ENCODE measurements around the gene VGLL4. TPM values are rescaled to one million over a fixed set of nuclear protein-coding genes. Genes with fewer than 3 reads are reported as not detected.

The VGLL4 gene
- polyA plus RNA-seq, 3 donors: 8.5 to 13.2 (median 10.0) TPM

DNA sequence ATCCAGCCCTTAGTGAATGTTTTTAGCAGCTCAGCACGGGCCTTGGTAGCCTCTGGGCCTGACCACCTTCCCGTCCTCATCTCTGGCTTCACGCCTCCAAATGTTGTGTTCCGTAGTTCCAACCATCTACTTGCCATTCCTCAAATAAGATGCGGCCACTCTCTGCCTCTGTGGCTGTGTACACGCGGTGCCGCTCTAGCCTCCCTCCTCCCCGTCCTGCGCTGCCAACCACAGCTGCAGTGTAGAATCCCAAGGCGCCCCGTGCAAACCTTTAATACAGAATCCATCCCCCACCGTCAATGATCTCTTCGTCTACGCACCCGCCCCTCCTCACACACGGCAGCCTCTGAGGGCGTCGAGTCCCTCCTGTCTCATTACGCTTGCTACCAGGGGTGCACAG is 77.2 kb downstream of the VGLL4 start:
- Histone ChIP-seq H3K27me3 (ENCODE audit: control insufficient read depth in 2 of 2, insufficient read depth in 2 of 2, low read length in 2 of 2) (no peaks in the 10 kb centered on the region), H3K4me1 (ENCODE audit: control insufficient read depth in 1 of 2, insufficient read depth in 2 of 2, low read length in 2 of 2) (peaks cover 13 to 14% of the 10 kb centered on the region in 2 donors), H3K4me2 (replicated peaks; ENCODE audit: extremely low read depth, low read length, poor library complexity, severe bottlenecking) (no peak overlapping the region), H2AFZ (ENCODE audit: insufficient read depth, low read depth, low read length, poor library complexity, severe bottlenecking) (no peak overlapping the region), H3K36me3 (replicated peaks in 1 of 2; ENCODE audit: control insufficient read depth in 1 of 2, insufficient read depth in 2 of 2, low read length in 2 of 2) (peaks cover 24 to 66% of the 10 kb centered on the region in 2 donors), H3K9ac (ENCODE audit: insufficient read depth, low read length, poor library complexity, severe bottlenecking) (no peak overlapping the region), H3K27ac (ENCODE audit: low read depth in 1 of 2, low read length in 2 of 2) (no peak overlapping the region), H4K20me1 (ENCODE audit: insufficient read depth, low read length) (peaks cover 80% of the 10 kb centered on the region), H3K4me3 (replicated peaks in 1 of 3; ENCODE audit: low read depth in 2 of 3, low read length in 3 of 3) (no peak overlapping the region), H3K79me2 (ENCODE audit: insufficient read depth, low read length) (peaks cover 34% of the 10 kb centered on the region), H3K9me3 (replicated peaks in 1 of 2; ENCODE audit: control insufficient read depth in 1 of 2, insufficient read depth in 1 of 2, low read length in 2 of 2) (no peaks in the 10 kb centered on the region)
- Mint-ChIP-seq H3K36me3 (peaks cover 39 to 69% of the 10 kb centered on the region in 2 donors), H3K4me3 (no peak overlapping the region), H3K27me3 (ENCODE audit: low read depth in 3 of 3) (no peaks in the 10 kb centered on the region), H3K4me1 (peaks cover 18% of the 10 kb centered on the region), H3K27ac (peak overlapping the region in 6 of 7 donors; percentile 9 to 78 (median 40)), H3K9me3 (no peaks in the 10 kb centered on the region)
- WGBS (ENCODE audit: insufficient coverage): 98% methylated on average over 20 of the region's 20 CpGs
- no peak for DNase-seq
- TF ChIP-seq, protein P1, sequence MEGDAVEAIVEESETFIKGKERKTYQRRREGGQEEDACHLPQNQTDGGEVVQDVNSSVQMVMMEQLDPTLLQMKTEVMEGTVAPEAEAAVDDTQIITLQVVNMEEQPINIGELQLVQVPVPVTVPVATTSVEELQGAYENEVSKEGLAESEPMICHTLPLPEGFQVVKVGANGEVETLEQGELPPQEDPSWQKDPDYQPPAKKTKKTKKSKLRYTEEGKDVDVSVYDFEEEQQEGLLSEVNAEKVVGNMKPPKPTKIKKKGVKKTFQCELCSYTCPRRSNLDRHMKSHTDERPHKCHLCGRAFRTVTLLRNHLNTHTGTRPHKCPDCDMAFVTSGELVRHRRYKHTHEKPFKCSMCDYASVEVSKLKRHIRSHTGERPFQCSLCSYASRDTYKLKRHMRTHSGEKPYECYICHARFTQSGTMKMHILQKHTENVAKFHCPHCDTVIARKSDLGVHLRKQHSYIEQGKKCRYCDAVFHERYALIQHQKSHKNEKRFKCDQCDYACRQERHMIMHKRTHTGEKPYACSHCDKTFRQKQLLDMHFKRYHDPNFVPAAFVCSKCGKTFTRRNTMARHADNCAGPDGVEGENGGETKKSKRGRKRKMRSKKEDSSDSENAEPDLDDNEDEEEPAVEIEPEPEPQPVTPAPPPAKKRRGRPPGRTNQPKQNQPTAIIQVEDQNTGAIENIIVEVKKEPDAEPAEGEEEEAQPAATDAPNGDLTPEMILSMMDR (IDR thresholded peaks at IDR 0.05): no peak
- intact Hi-C loops (cut with micrococcal nuclease): no loop called here

DNA sequence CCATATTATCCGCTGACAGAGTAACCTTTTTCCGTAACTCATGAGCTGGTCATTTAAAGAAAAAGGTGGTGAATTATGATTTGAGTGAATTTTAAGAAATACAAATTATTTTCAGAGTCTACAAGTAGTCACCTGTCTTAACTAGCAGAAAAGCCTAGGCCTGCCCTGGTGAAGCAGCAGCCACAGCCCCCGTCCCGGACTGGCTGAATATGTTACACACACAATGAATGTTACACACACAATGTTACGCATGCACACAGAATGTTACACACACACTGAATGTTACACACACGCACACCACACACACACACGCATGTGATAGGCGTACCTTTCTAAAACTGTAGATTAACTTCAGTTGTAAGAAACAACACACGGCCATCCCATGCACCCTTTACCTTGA is 77.8 kb downstream of the VGLL4 start:
- no peak overlapping the region for H3K4me2 ChIP-seq (replicated peaks; ENCODE audit: extremely low read depth, low read length, poor library complexity, severe bottlenecking)
- no peaks in the 10 kb centered on the region for H3K9me3 ChIP-seq (replicated peaks in 1 of 2; ENCODE audit: control insufficient read depth in 1 of 2, insufficient read depth in 1 of 2, low read length in 2 of 2)
- peaks cover 24 to 66% of the 10 kb centered on the region in 2 donors for H3K36me3 ChIP-seq (replicated peaks in 1 of 2; ENCODE audit: control insufficient read depth in 1 of 2, insufficient read depth in 2 of 2, low read length in 2 of 2)
- H3K9ac ChIP-seq (ENCODE audit: insufficient read depth, low read length, poor library complexity, severe bottlenecking): no peak overlapping the region
- Mint-ChIP-seq H3K36me3 (peaks cover 39 to 71% of the 10 kb centered on the region in 2 donors), H3K9me3 (no peaks in the 10 kb centered on the region), H3K27me3 (ENCODE audit: low read depth in 3 of 3) (no peaks in the 10 kb centered on the region), H3K27ac (no peak overlapping the region), H3K4me1 (peaks cover 12% of the 10 kb centered on the region), H3K4me3 (no peak overlapping the region)
- peaks cover 8% of the 10 kb centered on the region in 2 donors for H3K4me1 ChIP-seq (ENCODE audit: control insufficient read depth in 1 of 2, insufficient read depth in 2 of 2, low read length in 2 of 2)
- intact Hi-C loops (cut with micrococcal nuclease): no loop called here
- peaks cover 31% of the 10 kb centered on the region for H3K79me2 ChIP-seq (ENCODE audit: insufficient read depth, low read length)
- H2AFZ ChIP-seq (ENCODE audit: insufficient read depth, low read depth, low read length, poor library complexity, severe bottlenecking): no peak overlapping the region
- H3K27me3 ChIP-seq (ENCODE audit: control insufficient read depth in 2 of 2, insufficient read depth in 2 of 2, low read length in 2 of 2): no peaks in the 10 kb centered on the region
- H3K4me3 ChIP-seq (replicated peaks in 1 of 3; ENCODE audit: low read depth in 2 of 3, low read length in 3 of 3): no peak overlapping the region
- peaks cover 80% of the 10 kb centered on the region for H4K20me1 ChIP-seq (ENCODE audit: insufficient read depth, low read length)
- WGBS (ENCODE audit: insufficient coverage): 94% methylated on average over 7 of the region's 9 CpGs
- no peak overlapping the region for H3K27ac ChIP-seq (ENCODE audit: low read depth in 1 of 2, low read length in 2 of 2)
- no peak for DNase-seq
- TF ChIP-seq, protein P1 (IDR thresholded peaks at IDR 0.05): no peak
